ENCODE measurements around the gene ERC1. TPM values are rescaled to one million over a fixed set of nuclear protein-coding genes. Genes with fewer than 3 reads are reported as not detected.

Gene ERC1
- total RNA-seq, 1 experiment from 2014 or later: 39.4 TPM

- no peaks in the 10 kb centered on the region for H3K36me3 Mint-ChIP-seq (ENCODE audit: insufficient read depth, unreplicated experiment)
- no peak for TF ChIP-seq CTCF (IDR thresholded peaks at IDR 0.05; ENCODE audit: unreplicated experiment)
- H3K27ac Mint-ChIP-seq (ENCODE audit: unreplicated experiment): no peak overlapping the region
- no TSS peak for BruUV-seq (replicated peaks)
- no peaks in the 10 kb centered on the region for H3K4me1 Mint-ChIP-seq (ENCODE audit: low read depth, unreplicated experiment)
- DNase-seq: no peak
- CTCF ChIA-PET: interaction anchor here (0.6 to 0.8 kb wide), 2 partner anchors 12 to 17 kb away, joined by 3 to 4 read pairs; no protein-coding TSS in a partner anchor
- intact Hi-C loops (cut with micrococcal nuclease; ENCODE audit: unreplicated experiment): no loop called here
- no peaks in the 10 kb centered on the region for H3K27me3 Mint-ChIP-seq (ENCODE audit: unreplicated experiment)
- no peaks in the 10 kb centered on the region for H3K9me3 Mint-ChIP-seq (ENCODE audit: low read depth, unreplicated experiment)
- no peak overlapping the region for H3K4me3 Mint-ChIP-seq (ENCODE audit: low read depth, unreplicated experiment)
Observed at GRCh38 chr12:1080520-1081223, 89.6 kb downstream of the ERC1 start.

GRCh38 chr12:1083151-1083888, 92.3 kb downstream of the ERC1 start:
- TF ChIP-seq CTCF (IDR thresholded peaks at IDR 0.05; ENCODE audit: unreplicated experiment): no peak
- no peaks in the 10 kb centered on the region for H3K36me3 Mint-ChIP-seq (ENCODE audit: insufficient read depth, unreplicated experiment)
- H3K4me3 Mint-ChIP-seq (ENCODE audit: low read depth, unreplicated experiment): no peak overlapping the region
- no peaks in the 10 kb centered on the region for H3K27me3 Mint-ChIP-seq (ENCODE audit: unreplicated experiment)
- intact Hi-C loops (cut with micrococcal nuclease; ENCODE audit: unreplicated experiment): no loop called here
- DNase-seq: no peak
- H3K27ac Mint-ChIP-seq (ENCODE audit: unreplicated experiment): no peak overlapping the region
- no peaks in the 10 kb centered on the region for H3K9me3 Mint-ChIP-seq (ENCODE audit: low read depth, unreplicated experiment)
- no TSS peak for BruUV-seq (replicated peaks)
- no peaks in the 10 kb centered on the region for H3K4me1 Mint-ChIP-seq (ENCODE audit: low read depth, unreplicated experiment)
- CTCF ChIA-PET: interaction anchor here (0.6 to 1.1 kb wide), 2 partner anchors 10 to 726 kb away, joined by 6 read pairs; no protein-coding TSS in a partner anchor

- no peak overlapping the region for H3K27ac Mint-ChIP-seq (ENCODE audit: unreplicated experiment)
- H3K36me3 Mint-ChIP-seq (ENCODE audit: insufficient read depth, unreplicated experiment): no peaks in the 10 kb centered on the region
- H3K9me3 Mint-ChIP-seq (ENCODE audit: low read depth, unreplicated experiment): no peaks in the 10 kb centered on the region
- DNase-seq: no peak
- intact Hi-C loops (cut with micrococcal nuclease; ENCODE audit: unreplicated experiment): no loop called here
- no peak overlapping the region for H3K4me3 Mint-ChIP-seq (ENCODE audit: low read depth, unreplicated experiment)
- TF ChIP-seq CTCF (IDR thresholded peaks at IDR 0.05; ENCODE audit: unreplicated experiment): no peak
- H3K4me1 Mint-ChIP-seq (ENCODE audit: low read depth, unreplicated experiment): no peaks in the 10 kb centered on the region
- CTCF ChIA-PET: interaction anchor here (1.1 kb wide), 1 partner anchor 9 kb away, joined by 6 read pairs; no protein-coding TSS in a partner anchor
- BruUV-seq (replicated peaks): no TSS peak
- no peaks in the 10 kb centered on the region for H3K27me3 Mint-ChIP-seq (ENCODE audit: unreplicated experiment)
Observed at GRCh38 chr12:1083889-1084262, 92.9 kb downstream of the ERC1 start.

- Mint-ChIP-seq H3K36me3 (ENCODE audit: insufficient read depth, unreplicated experiment) (no peaks in the 10 kb centered on the region), H3K9me3 (ENCODE audit: low read depth, unreplicated experiment) (no peaks in the 10 kb centered on the region), H3K27me3 (ENCODE audit: unreplicated experiment) (no peaks in the 10 kb centered on the region), H3K27ac (ENCODE audit: unreplicated experiment) (no peak overlapping the region), H3K4me1 (ENCODE audit: low read depth, unreplicated experiment) (peaks cover 9% of the 10 kb centered on the region), H3K4me3 (ENCODE audit: low read depth, unreplicated experiment) (no peak overlapping the region)
- intact Hi-C loops (cut with micrococcal nuclease; ENCODE audit: unreplicated experiment): loop anchor here (5.0 kb wide), 3 partner anchors 139 to 519 kb away; no protein-coding TSS in a partner anchor
- CTCF ChIA-PET: interaction anchor here (1.0 kb wide), 1 partner anchor 38 kb away, joined by 3 read pairs; no protein-coding TSS in a partner anchor
- DNase-seq: no peak
- BruUV-seq (replicated peaks): no TSS peak
- no peak for TF ChIP-seq CTCF (IDR thresholded peaks at IDR 0.05; ENCODE audit: unreplicated experiment)
Observed at GRCh38 chr12:1091350-1091749, 100.3 kb downstream of the ERC1 start.
